HepG2 (cell line): ENCODE data around the gene ZFAND6. TPM values are rescaled to one million over a fixed set of nuclear protein-coding genes. Genes with fewer than 3 reads are reported as not detected.

ENCODE experiments used
- ARID5B ChIP-seq: IDR thresholded peaks from 2 replicates; pipeline ENCODE4 v1.4.0; 2020; ENCODE audit warnings: mild to moderate bottlenecking, missing genetic modification reagents
- ELF1 ChIP-seq: sonication (generic); formaldehyde crosslinking; IDR thresholded peaks from 2 replicates; pipeline ENCODE4 v1.4.0; 2020; ENCODE audit warnings: missing genetic modification reagents
- ESRRA ChIP-seq: sonication (generic); formaldehyde crosslinking; IDR thresholded peaks from 2 replicates; pipeline ENCODE4 v1.5.1; 2020; ENCODE audit warnings: mild to moderate bottlenecking, low read depth, missing genetic modification reagents
- FOXA3 ChIP-seq: IDR thresholded peaks from 2 replicates; pipeline ENCODE4 v1.6.1; 2016; ENCODE audit warnings: missing genetic modification reagents, missing compliant biosample characterization
- HNRNPL ChIP-seq: fragments of 200-400 bp; formaldehyde crosslinking; IDR thresholded peaks from 2 replicates; pipeline ENCODE4 v1.6.1; 2017; ENCODE audit warnings: mild to moderate bottlenecking, low read depth, low read length
- MXI1 ChIP-seq: IDR thresholded peaks from 3 replicates; pipeline ENCODE4 v1.6.1; 2012; ENCODE audit warnings: low read depth, low read length, inconsistent platforms, borderline replicate concordance
- SKI ChIP-seq: fragments of 450-650 bp; IDR thresholded peaks from one replicate; pipeline ENCODE4 v1.6.1; 2018; ENCODE audit warnings: mild to moderate bottlenecking; ENCODE audit not compliant: partially characterized antibody
- SOX13 ChIP-seq, 3 experiments: fragments of 450-650 bp in 1 of 3; sonication (generic) in 1 of 3; formaldehyde crosslinking in 1 of 3; IDR thresholded peaks in 2 of 3; conservative IDR thresholded peaks in 1 of 3; 2 replicates each; pipeline versions ENCODE4 v1.5.0 to v1.6.1; 2016 to 2020; ENCODE audit warnings: antibody characterized with exemption in 1 of 3, mild to moderate bottlenecking in 1 of 3, missing compliant biosample characterization in 1 of 3, missing genetic modification reagents in 1 of 3, moderate library complexity in 1 of 3
- SOX5 ChIP-seq: IDR thresholded peaks from 2 replicates; pipeline ENCODE4 v1.6.1; 2016; ENCODE audit warnings: borderline replicate concordance
- SOX6 ChIP-seq, 2 experiments: fragments of 450-650 bp in 1 of 2; sonication (generic) in 1 of 2; formaldehyde crosslinking in 1 of 2; IDR thresholded peaks; 2 replicates each; pipeline versions ENCODE4 v1.4.0 to v1.6.1; 2017 to 2020; ENCODE audit warnings: antibody characterized with exemption in 1 of 2, mild to moderate bottlenecking in 1 of 2, missing genetic modification reagents in 1 of 2
- ZKSCAN5 ChIP-seq: sonication (generic); formaldehyde crosslinking; IDR thresholded peaks from 2 replicates; pipeline ENCODE4 v1.5.1; 2020; ENCODE audit warnings: mild to moderate bottlenecking, missing genetic modification reagents
- ZNF205 ChIP-seq: IDR thresholded peaks from 2 replicates; pipeline ENCODE4 v1.6.1; 2018; ENCODE audit warnings: missing biosample characterization, missing genetic modification reagents
- ZNF75D ChIP-seq: sonication (generic); formaldehyde crosslinking; IDR thresholded peaks from 2 replicates; pipeline ENCODE4 v1.8.1; 2023; ENCODE audit warnings: missing genetic modification reagents, mild to moderate bottlenecking, borderline replicate concordance
- polyA plus RNA-seq, 8 experiments: library from polyadenylated mRNA; depleted of rRNA in 3 of 8; stranded (reverse) in 7 of 8; unstranded in 1 of 8; fragments of >200 nt; fragmentation: Illumina TruSeq in 4 of 8; extraction: Trizol in 4 of 8; gene quantifications; 2 replicates each; pipeline versions ENCODE4 v1.2.1 to v1.2.3, GENCODE V29; 2011 to 2016; ENCODE audit warnings: low read depth in 4 of 8, missing spikeins in 1 of 8, mixed read lengths in 1 of 8; ENCODE audit not compliant: insufficient read depth in 1 of 8
- total RNA-seq, 5 experiments: library from RNA; depleted of rRNA; stranded (reverse); fragments of >200 nt; fragmentation: Illumina TruSeq; extraction: Trizol; gene quantifications; 2 replicates each; pipeline ENCODE4 v1.2.3, GENCODE V29; 2016; ENCODE audit warnings: low read depth in 1 of 5
- TF ChIP-seq, protein P1 (sequence below): sonication (generic); formaldehyde crosslinking; IDR thresholded peaks from 2 replicates; pipeline ENCODE4 v1.4.0; 2020; ENCODE audit warnings: missing genetic modification reagents
- TF ChIP-seq, protein P2 (sequence below): sonication (generic); formaldehyde crosslinking; IDR thresholded peaks from 2 replicates; pipeline ENCODE4 v1.5.0; 2020; ENCODE audit warnings: mild to moderate bottlenecking, missing genetic modification reagents, borderline replicate concordance
- TF ChIP-seq, protein P3 (sequence below): sonication (generic); formaldehyde crosslinking; IDR thresholded peaks from 2 replicates; pipeline ENCODE4 v1.4.0; 2020; ENCODE audit warnings: missing genetic modification reagents

ZFAND6 gene
- total and polyA plus RNA-seq, 2 of the 13 experiments (the other 11 are each of a cell fraction or from before 2014, with no cell fraction given), result 84.2 to 115 TPM

DNA sequence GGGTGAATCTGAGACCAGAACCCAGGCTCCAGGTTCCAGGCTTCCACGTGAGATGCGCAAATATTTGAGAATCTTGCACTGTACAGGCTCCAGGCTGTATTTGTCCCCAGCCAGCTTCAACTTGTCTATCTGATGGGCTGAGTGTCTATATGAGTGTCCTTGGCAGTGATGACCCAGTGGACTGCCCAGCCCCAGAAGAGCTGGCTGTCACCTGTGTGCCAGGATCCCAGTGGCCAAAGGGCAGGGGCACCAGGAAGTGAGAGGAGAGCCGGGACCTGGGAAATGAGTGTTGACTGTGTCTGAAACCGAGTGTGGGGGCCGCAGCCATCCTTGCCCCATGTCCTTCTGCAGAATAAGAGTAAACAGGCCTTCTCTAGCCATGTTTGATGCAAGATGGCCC is 103.7 kb downstream of the ZFAND6 start (continued):
- TF ChIP-seq ELF1 (peak; percentile 55; the same call in 1 of the 2 replicates), SOX5 (CRISPR knock-in tag) (0 out of 2 replicates have a peak, but pooled peaks have one; percentile 7), MXI1 (peak; percentile 16; the same call in 1 of the 3 replicates), ARID5B (CRISPR knock-in tag) (peak; percentile 23; the same call in 1 of the 2 replicates), FOXA3 (peak; percentile 34; the same call in 1 of the 2 replicates), ZNF205 (CRISPR knock-in tag) (no peak), SKI (peak; percentile 67), SOX13 (IDR thresholded peaks at IDR 0.05) (no peak), SOX13 (CRISPR knock-in tag; conservative IDR thresholded peaks at IDR 0.05 in 1 of 2, IDR thresholded peaks at IDR 0.05 in 1 of 2) (peak in 1 of 2 experiments; percentile 21; a peak in 1 of 4 replicates), SOX6 (IDR thresholded peaks at IDR 0.05) (no peak), SOX6 (CRISPR knock-in tag; IDR thresholded peaks at IDR 0.05) (0 out of 2 replicates have a peak, but pooled peaks have one; percentile 22), ZKSCAN5 (CRISPR knock-in tag) (no peak), ZNF75D (CRISPR knock-in tag) (no peak), ESRRA (CRISPR knock-in tag) (peak; percentile 67), HNRNPL (0 out of 2 replicates have a peak, but pooled peaks have one; percentile 26)
- TF ChIP-seq, protein P1, sequence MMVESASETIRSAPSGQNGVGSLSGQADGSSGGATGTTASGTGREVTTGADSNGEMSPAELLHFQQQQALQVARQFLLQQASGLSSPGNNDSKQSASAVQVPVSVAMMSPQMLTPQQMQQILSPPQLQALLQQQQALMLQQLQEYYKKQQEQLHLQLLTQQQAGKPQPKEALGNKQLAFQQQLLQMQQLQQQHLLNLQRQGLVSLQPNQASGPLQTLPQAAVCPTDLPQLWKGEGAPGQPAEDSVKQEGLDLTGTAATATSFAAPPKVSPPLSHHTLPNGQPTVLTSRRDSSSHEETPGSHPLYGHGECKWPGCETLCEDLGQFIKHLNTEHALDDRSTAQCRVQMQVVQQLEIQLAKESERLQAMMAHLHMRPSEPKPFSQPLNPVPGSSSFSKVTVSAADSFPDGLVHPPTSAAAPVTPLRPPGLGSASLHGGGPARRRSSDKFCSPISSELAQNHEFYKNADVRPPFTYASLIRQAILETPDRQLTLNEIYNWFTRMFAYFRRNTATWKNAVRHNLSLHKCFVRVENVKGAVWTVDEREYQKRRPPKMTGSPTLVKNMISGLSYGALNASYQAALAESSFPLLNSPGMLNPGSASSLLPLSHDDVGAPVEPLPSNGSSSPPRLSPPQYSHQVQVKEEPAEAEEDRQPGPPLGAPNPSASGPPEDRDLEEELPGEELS (CRISPR knock-in tag), result 0 out of 2 replicates have a peak, but pooled peaks have one; percentile 23
- TF ChIP-seq, protein P2, sequence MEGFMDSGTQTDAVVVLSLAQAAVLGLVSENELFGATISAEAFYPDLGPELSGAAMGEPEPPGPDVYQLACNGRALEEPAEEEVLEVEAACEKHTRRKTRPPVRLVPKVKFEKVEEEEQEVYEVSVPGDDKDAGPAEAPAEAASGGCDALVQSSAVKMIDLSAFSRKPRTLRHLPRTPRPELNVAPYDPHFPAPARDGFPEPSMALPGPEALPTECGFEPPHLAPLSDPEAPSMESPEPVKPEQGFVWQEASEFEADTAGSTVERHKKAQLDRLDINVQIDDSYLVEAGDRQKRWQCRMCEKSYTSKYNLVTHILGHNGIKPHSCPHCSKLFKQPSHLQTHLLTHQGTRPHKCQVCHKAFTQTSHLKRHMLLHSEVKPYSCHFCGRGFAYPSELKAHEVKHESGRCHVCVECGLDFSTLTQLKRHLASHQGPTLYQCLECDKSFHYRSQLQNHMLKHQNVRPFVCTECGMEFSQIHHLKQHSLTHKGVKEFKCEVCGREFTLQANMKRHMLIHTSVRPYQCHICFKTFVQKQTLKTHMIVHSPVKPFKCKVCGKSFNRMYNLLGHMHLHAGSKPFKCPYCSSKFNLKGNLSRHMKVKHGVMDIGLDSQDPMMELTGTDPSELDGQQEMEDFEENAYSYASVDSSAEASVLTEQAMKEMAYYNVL (CRISPR knock-in tag), result 0 out of 2 replicates have a peak, but pooled peaks have one; percentile 20
- TF ChIP-seq, protein P3, sequence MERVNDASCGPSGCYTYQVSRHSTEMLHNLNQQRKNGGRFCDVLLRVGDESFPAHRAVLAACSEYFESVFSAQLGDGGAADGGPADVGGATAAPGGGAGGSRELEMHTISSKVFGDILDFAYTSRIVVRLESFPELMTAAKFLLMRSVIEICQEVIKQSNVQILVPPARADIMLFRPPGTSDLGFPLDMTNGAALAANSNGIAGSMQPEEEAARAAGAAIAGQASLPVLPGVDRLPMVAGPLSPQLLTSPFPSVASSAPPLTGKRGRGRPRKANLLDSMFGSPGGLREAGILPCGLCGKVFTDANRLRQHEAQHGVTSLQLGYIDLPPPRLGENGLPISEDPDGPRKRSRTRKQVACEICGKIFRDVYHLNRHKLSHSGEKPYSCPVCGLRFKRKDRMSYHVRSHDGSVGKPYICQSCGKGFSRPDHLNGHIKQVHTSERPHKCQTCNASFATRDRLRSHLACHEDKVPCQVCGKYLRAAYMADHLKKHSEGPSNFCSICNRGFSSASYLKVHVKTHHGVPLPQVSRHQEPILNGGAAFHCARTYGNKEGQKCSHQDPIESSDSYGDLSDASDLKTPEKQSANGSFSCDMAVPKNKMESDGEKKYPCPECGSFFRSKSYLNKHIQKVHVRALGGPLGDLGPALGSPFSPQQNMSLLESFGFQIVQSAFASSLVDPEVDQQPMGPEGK (CRISPR knock-in tag), result peak; percentile 51; the same call in 1 of the 2 replicates
